HG03354 (cell line): ENCODE measurements around the gene TNIK.
"Not testable (repeated sequence)": the region's sequence is repeated elsewhere in the genome, so short reads cannot be mapped to it uniquely, and the experiment has no call there.

ENCODE experiments used
- ATAC-seq: cut with Tn5 transposase; IDR thresholded peaks from one replicate; pipeline ENCODE4 v1.9.1; 2021; ENCODE audit warnings: mild to moderate bottlenecking; ENCODE audit not compliant: unreplicated experiment, poor library complexity, severe bottlenecking

TNIK gene

GRCh38 chr3:171427771-171428320 is 32.4 kb downstream of the TNIK start:
- no peak for ATAC-seq

- not testable (repeated sequence) for ATAC-seq
These were observed 36.1 kb downstream of the TNIK start for GRCh38 chr3:171424063-171424462.

GRCh38 chr3:171422855-171423254 is 37.4 kb downstream of the TNIK start:
- not testable (repeated sequence) for ATAC-seq

- ATAC-seq, result no peak
These were observed 39.5 kb downstream of the TNIK start for GRCh38 chr3:171420667-171421066.

- no peak for ATAC-seq
These were observed 40.7 kb downstream of the TNIK start for GRCh38 chr3:171419457-171419856.

- no peak for ATAC-seq
These were observed 42.4 kb downstream of the TNIK start for GRCh38 chr3:171417813-171418212.

- no peak for ATAC-seq
These were observed 43.1 kb downstream of the TNIK start for GRCh38 chr3:171417137-171417536.

GRCh38 chr3:171416666-171417065 is 43.5 kb downstream of the TNIK start:
- no peak for ATAC-seq

- no peak for ATAC-seq
These were observed 44.1 kb downstream of the TNIK start for GRCh38 chr3:171416061-171416460.

- no peak for ATAC-seq
These were observed 45.1 kb downstream of the TNIK start for GRCh38 chr3:171415070-171415469.

GRCh38 chr3:171412473-171412872 is 47.7 kb downstream of the TNIK start:
- no peak for ATAC-seq

- no peak for ATAC-seq
These were observed 48.2 kb downstream of the TNIK start for GRCh38 chr3:171412054-171412453.

GRCh38 chr3:171410186-171410585 is 50.0 kb downstream of the TNIK start:
- ATAC-seq, result no peak

- ATAC-seq, result no peak
These were observed 52.4 kb downstream of the TNIK start for GRCh38 chr3:171407759-171408158.

GRCh38 chr3:171404376-171404967 is 55.7 kb downstream of the TNIK start:
- no peak for ATAC-seq

- no peak for ATAC-seq
These were observed 57.9 kb downstream of the TNIK start for GRCh38 chr3:171402281-171402680.

GRCh38 chr3:171401432-171401831 is 58.8 kb downstream of the TNIK start:
- ATAC-seq, result no peak

GRCh38 chr3:171399842-171400241 is 60.4 kb downstream of the TNIK start:
- no peak for ATAC-seq

GRCh38 chr3:171398343-171398742 is 61.9 kb downstream of the TNIK start:
- no peak for ATAC-seq

GRCh38 chr3:171397089-171397488 is 63.1 kb downstream of the TNIK start:
- no peak for ATAC-seq

- ATAC-seq, result no peak
These were observed 64.2 kb downstream of the TNIK start for GRCh38 chr3:171396048-171396447.
